OCI-LY7 (cell line): ENCODE measurements around the gene CCDC83. TPM values are rescaled to one million over a fixed set of nuclear protein-coding genes. Genes with fewer than 3 reads are reported as not detected.

Experiments
- BruUV-seq: library from RNA; stranded (reverse); fragments of 400-500 nt; replicated peaks from 2 replicates; lab custom pipeline; 2021; lab: Mats Ljungman, UMichigan
- CTCF ChIA-PET: fragments of 300-600 bp; sonication (Branson Sonifier 250); formaldehyde crosslinking; loops from one replicate; lab custom pipeline; 2022; ENCODE audit warnings: antibody characterized with exemption; ENCODE audit not compliant: unreplicated experiment; lab: Charles Lee
- POLR2A ChIA-PET: fragments of 300-600 bp; sonication (Branson Sonifier 250); formaldehyde crosslinking; loops from one replicate; lab custom pipeline; 2022; ENCODE audit warnings: antibody characterized with exemption; lab: Charles Lee
- DNase-seq: peaks from one replicate; pipeline ENCODE4 v3.0.0-alpha.2; 2015; ENCODE audit warnings: low spot score
- H2AFZ ChIP-seq: fragments of 200-600 bp; sonication (generic), shearing (Covaris generic); 2 replicates; pipeline ENCODE4 v1.6.1; 2014; ENCODE audit warnings: mild to moderate bottlenecking, antibody characterized with exemption, low read length, moderate library complexity
- H3K27ac ChIP-seq: fragments of 200-600 bp; sonication (generic); 2 replicates; pipeline ENCODE4 v1.5.1; 2014; ENCODE audit warnings: mixed run types, low read depth, mild to moderate bottlenecking, moderate library complexity, low read length, inconsistent platforms; ENCODE audit not compliant: poor library complexity, severe bottlenecking
- H3K36me3 ChIP-seq: fragments of 200-600 bp; sonication (generic); 2 replicates; pipeline ENCODE4 v1.6.1; 2014; ENCODE audit warnings: mild to moderate bottlenecking, antibody characterized with exemption, low read length, moderate library complexity, mixed read lengths; ENCODE audit not compliant: insufficient read depth
- H3K4me1 ChIP-seq: fragments of 200-600 bp; sonication (generic); 2 replicates; pipeline ENCODE4 v1.5.1; 2014; ENCODE audit warnings: mild to moderate bottlenecking, low read length; ENCODE audit not compliant: insufficient read depth, poor library complexity, severe bottlenecking
- H3K4me2 ChIP-seq: fragments of 200-600 bp; sonication (generic); 2 replicates; pipeline ENCODE4 v1.6.1; 2014; ENCODE audit warnings: mild to moderate bottlenecking, low read length
- H3K4me3 ChIP-seq: fragments of 200-600 bp; sonication (generic); 2 replicates; pipeline ENCODE4 v1.5.1; 2014; ENCODE audit warnings: mild to moderate bottlenecking, low read depth, low read length; ENCODE audit not compliant: poor library complexity, severe bottlenecking
- H3K79me2 ChIP-seq: fragments of 200-600 bp; sonication (generic); 2 replicates; pipeline ENCODE4 v1.6.1; 2016; ENCODE audit warnings: low read depth, mild to moderate bottlenecking, low read length, moderate library complexity, mixed read lengths; ENCODE audit not compliant: insufficient read depth
- H3K9me2 ChIP-seq: fragments of 200-600 bp; sonication (generic); 2 replicates; pipeline ENCODE4 v1.6.1; 2016; ENCODE audit warnings: mild to moderate bottlenecking, low read length, mixed read lengths; ENCODE audit not compliant: insufficient read depth
- H3K9me3 ChIP-seq: fragments of 200-600 bp; sonication (generic); 2 replicates; pipeline ENCODE4 v1.6.1; 2014; ENCODE audit warnings: mild to moderate bottlenecking, mixed run types, low read length, mixed read lengths
- H4K20me1 ChIP-seq: fragments of 200-600 bp; sonication (generic); 2 replicates; pipeline ENCODE4 v1.6.1; 2014; ENCODE audit warnings: mild to moderate bottlenecking, antibody characterized with exemption, low read length, moderate library complexity, mixed read lengths; ENCODE audit not compliant: insufficient read depth
- EZH2phosphoT487 ChIP-seq: fragments of 200-600 bp; sonication (generic); IDR thresholded peaks from 2 replicates; pipeline ENCODE4 v1.6.1; 2018; ENCODE audit warnings: low read depth, borderline replicate concordance, mild to moderate bottlenecking, mixed run types, antibody characterized with exemption, low read length, moderate library complexity, mixed read lengths
- intact Hi-C: fragments of 100-400 bp; cut with micrococcal nuclease; formaldehyde crosslinking; loops from one replicate; pipeline ENCODE4 v1.10.0; 2022; ENCODE audit not compliant: unreplicated experiment
- total RNA-seq, 2 experiments: library from RNA; depleted of rRNA in 1 of 2; stranded (reverse); fragments of >200 nt in 1 of 2; shearing (Covaris generic) in 1 of 2; gene quantifications; 2 replicates each; pipeline ENCODE4 v1.2.3, GENCODE V29; 2014 to 2022
- TF ChIP-seq, protein P1 (sequence below): fragments of 200-600 bp; sonication (generic); conservative IDR thresholded peaks from 2 replicates; pipeline ENCODE4 v1.5.1; 2014; ENCODE audit warnings: mild to moderate bottlenecking, antibody characterized with exemption, low read length, moderate library complexity, mixed read lengths

Gene CCDC83
- total RNA-seq, 2 experiments from 2014 or later = not detected

DNA sequence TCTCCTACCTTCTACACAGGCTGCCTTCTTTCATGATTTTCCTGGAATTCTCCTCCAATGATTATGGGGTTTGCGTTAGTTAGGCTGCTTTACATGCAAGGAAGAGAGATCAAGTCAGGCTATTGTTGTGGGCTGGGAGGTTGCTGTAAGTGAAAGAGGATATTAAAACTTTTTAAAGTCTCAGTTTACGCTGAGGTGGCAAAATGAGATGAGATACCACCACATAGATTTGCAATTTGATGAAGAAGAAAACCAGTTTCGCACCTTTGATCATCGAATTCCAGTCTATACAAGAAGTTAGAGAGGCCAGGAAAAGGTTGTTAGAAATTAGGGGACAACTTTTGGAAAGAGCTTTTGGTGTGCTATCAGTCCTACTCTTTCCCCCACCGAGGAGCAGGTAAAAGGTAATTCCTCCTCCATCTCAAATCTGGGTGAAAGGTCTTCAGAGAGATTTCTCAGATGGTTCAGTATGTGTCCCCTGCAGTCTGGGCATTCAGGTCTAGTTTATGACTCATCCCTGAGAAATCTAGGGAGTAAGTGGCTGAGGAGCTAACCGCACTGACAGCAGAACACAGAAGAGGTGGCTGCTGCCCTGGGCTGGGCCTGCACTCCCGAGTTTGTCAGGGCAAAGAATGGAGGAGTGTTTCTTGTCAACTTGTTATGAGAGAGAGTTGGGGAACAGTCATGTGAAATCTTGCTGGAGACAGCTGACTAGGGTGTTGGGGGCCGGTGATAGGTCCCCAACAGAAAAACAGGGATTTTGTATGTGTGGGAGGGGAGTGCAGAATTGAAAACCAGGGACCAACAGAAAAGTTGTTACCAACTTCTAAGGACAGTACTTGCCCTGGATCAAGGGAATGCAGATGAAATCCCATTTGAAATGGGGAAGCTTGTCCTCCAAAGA lies 34.7 kb downstream of the CCDC83 start:
- no peak for DNase-seq
- TF ChIP-seq EZH2phosphoT487 = no peak
- TF ChIP-seq, protein P1, sequence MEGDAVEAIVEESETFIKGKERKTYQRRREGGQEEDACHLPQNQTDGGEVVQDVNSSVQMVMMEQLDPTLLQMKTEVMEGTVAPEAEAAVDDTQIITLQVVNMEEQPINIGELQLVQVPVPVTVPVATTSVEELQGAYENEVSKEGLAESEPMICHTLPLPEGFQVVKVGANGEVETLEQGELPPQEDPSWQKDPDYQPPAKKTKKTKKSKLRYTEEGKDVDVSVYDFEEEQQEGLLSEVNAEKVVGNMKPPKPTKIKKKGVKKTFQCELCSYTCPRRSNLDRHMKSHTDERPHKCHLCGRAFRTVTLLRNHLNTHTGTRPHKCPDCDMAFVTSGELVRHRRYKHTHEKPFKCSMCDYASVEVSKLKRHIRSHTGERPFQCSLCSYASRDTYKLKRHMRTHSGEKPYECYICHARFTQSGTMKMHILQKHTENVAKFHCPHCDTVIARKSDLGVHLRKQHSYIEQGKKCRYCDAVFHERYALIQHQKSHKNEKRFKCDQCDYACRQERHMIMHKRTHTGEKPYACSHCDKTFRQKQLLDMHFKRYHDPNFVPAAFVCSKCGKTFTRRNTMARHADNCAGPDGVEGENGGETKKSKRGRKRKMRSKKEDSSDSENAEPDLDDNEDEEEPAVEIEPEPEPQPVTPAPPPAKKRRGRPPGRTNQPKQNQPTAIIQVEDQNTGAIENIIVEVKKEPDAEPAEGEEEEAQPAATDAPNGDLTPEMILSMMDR = no peak
- Histone ChIP-seq H3K27ac (no peak overlapping the region), H4K20me1 (no peaks in the 10 kb centered on the region), H3K79me2 (no peaks in the 10 kb centered on the region), H3K4me3 (no peak overlapping the region), H3K9me3 (no peaks in the 10 kb centered on the region), H3K36me3 (no peaks in the 10 kb centered on the region), H2AFZ (no peak overlapping the region), H3K9me2 (no peaks in the 10 kb centered on the region), H3K4me1 (no peaks in the 10 kb centered on the region), H3K4me2 (no peak overlapping the region)
- ChIA-PET POLR2A (no interaction called here), CTCF (no interaction called here)
- intact Hi-C loops = no loop called here
- no TSS peak for BruUV-seq

- H3K9me3 ChIP-seq = no peaks in the 10 kb centered on the region
- H3K36me3 ChIP-seq = no peaks in the 10 kb centered on the region
- H3K4me3 ChIP-seq = no peak overlapping the region
- no peak for DNase-seq
- no peaks in the 10 kb centered on the region for H3K4me1 ChIP-seq
- ChIA-PET POLR2A (no interaction called here), CTCF (no interaction called here)
- no peak overlapping the region for H2AFZ ChIP-seq
- no peaks in the 10 kb centered on the region for H3K79me2 ChIP-seq
- intact Hi-C loops = no loop called here
- no peaks in the 10 kb centered on the region for H4K20me1 ChIP-seq
- no peak overlapping the region for H3K27ac ChIP-seq
- no TSS peak for BruUV-seq
- TF ChIP-seq, protein P1 = no peak
- no peak for TF ChIP-seq EZH2phosphoT487
- no peaks in the 10 kb centered on the region for H3K9me2 ChIP-seq
- no peak overlapping the region for H3K4me2 ChIP-seq
Observed at GRCh38 chr11:85893395-85893794, 38.2 kb downstream of the CCDC83 start.

GRCh38 chr11:85896876-85897275 lies 41.7 kb downstream of the CCDC83 start:
- Histone ChIP-seq H3K9me3 (no peaks in the 10 kb centered on the region), H3K4me2 (no peak overlapping the region), H3K79me2 (no peaks in the 10 kb centered on the region), H3K9me2 (no peaks in the 10 kb centered on the region), H2AFZ (no peak overlapping the region), H3K4me1 (no peaks in the 10 kb centered on the region), H3K4me3 (no peak overlapping the region), H3K36me3 (no peaks in the 10 kb centered on the region), H4K20me1 (no peaks in the 10 kb centered on the region), H3K27ac (no peak overlapping the region)
- CTCF ChIA-PET = no interaction called here
- POLR2A ChIA-PET = interaction anchor here (0.6 kb wide), 2 partner anchors 28 to 123 kb away, joined by 3 to 4 read pairs; no protein-coding TSS in a partner anchor
- no TSS peak for BruUV-seq
- DNase-seq = no peak
- no peak for TF ChIP-seq EZH2phosphoT487
- TF ChIP-seq, protein P1 = no peak
- intact Hi-C loops = no loop called here
